ENCODE results near the gene PRSS1. TPM values are rescaled to one million over a fixed set of nuclear protein-coding genes. Genes with fewer than 3 reads are reported as not detected.
"Not testable (repeated sequence)": the region's sequence is repeated elsewhere in the genome, so short reads cannot be mapped to it uniquely, and the experiment has no call there.

The PRSS1 gene
- total and polyA plus RNA-seq, 2 donors (not counting 1 experiment from before 2014, with no cell fraction given) = not detected

DNA sequence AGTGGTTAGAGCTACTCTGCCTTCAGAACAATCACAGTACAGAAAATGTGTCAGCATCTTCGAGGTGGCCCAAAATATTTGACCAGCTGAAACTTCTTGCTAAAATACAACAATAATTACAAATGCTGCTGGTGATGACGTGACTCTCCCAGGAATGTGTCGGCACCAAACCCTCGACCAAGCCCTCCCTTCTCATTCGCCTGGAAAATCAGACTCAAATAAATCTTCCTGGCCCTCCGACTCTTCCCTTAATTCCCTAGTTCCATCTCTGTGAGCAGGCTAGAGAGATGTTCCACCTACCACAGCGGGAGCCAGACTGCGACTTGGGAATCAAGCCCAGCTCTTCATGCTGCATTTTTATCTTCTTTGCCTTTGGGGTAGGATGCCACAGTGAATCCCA is 25.6 kb downstream of the PRSS1 start:
- H2AFZ ChIP-seq (ENCODE audit: insufficient read depth, low read depth, low read length, poor library complexity, severe bottlenecking) = no peak overlapping the region
- WGBS (ENCODE audit: insufficient coverage) = 61% methylated on average over 7 of the region's 8 CpGs
- no peak overlapping the region for H3K4me3 ChIP-seq (ENCODE audit: control extremely low read depth in 1 of 5, extremely low read depth in 1 of 5, insufficient read depth in 1 of 5, low read depth in 2 of 5, low read length in 4 of 5)
- TF ChIP-seq, protein P1, sequence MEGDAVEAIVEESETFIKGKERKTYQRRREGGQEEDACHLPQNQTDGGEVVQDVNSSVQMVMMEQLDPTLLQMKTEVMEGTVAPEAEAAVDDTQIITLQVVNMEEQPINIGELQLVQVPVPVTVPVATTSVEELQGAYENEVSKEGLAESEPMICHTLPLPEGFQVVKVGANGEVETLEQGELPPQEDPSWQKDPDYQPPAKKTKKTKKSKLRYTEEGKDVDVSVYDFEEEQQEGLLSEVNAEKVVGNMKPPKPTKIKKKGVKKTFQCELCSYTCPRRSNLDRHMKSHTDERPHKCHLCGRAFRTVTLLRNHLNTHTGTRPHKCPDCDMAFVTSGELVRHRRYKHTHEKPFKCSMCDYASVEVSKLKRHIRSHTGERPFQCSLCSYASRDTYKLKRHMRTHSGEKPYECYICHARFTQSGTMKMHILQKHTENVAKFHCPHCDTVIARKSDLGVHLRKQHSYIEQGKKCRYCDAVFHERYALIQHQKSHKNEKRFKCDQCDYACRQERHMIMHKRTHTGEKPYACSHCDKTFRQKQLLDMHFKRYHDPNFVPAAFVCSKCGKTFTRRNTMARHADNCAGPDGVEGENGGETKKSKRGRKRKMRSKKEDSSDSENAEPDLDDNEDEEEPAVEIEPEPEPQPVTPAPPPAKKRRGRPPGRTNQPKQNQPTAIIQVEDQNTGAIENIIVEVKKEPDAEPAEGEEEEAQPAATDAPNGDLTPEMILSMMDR (IDR thresholded peaks at IDR 0.05) = no peak
- no peak for TF ChIP-seq EZH2 (IDR thresholded peaks at IDR 0.05; ENCODE audit: borderline replicate concordance, insufficient read depth, low read depth, low read length, poor library complexity, severe bottlenecking)
- ATAC-seq (ENCODE audit: low read depth) (no peak), DNase-seq (no peak)
- H3K27me3 ChIP-seq (replicated peaks in 1 of 4; ENCODE audit: control extremely low read depth in 1 of 4, control insufficient read depth in 3 of 4, insufficient read depth in 4 of 4, low read length in 3 of 4) = no peaks in the 10 kb centered on the region
- H3K79me2 ChIP-seq (ENCODE audit: control insufficient read depth, insufficient read depth, low read length) = no peaks in the 10 kb centered on the region
- Mint-ChIP-seq H3K9me3 (ENCODE audit: insufficient read depth) (no peaks in the 10 kb centered on the region), H3K4me3 (no peak overlapping the region), H3K27me3 (peaks cover 3% of the 10 kb centered on the region), H3K27ac (no peak overlapping the region), H3K4me1 (peaks cover 21% of the 10 kb centered on the region)
- no peak overlapping the region for H3K27ac ChIP-seq (ENCODE audit: low read length in 2 of 2)
- ChIA-PET CTCF (interaction anchor here (1.2 to 32.8 kb wide), 3 partner anchors 8 to 62 kb away, joined by 6 to 1138 read pairs (median 8); no protein-coding TSS in a partner anchor), POLR2A (no interaction called here)
- H3K9me3 ChIP-seq (ENCODE audit: control extremely low read depth in 1 of 3, control insufficient read depth in 2 of 3, insufficient read depth in 1 of 3, low read length in 2 of 3) = no peaks in the 10 kb centered on the region
- H3K4me2 ChIP-seq (replicated peaks; ENCODE audit: low read depth, low read length, poor library complexity, severe bottlenecking) = no peak overlapping the region
- peaks cover 9 to 21% of the 10 kb centered on the region in 2 donors for H3K4me1 ChIP-seq (ENCODE audit: control insufficient read depth in 2 of 2, insufficient read depth in 2 of 2, low read length in 2 of 2)
- H4K20me1 ChIP-seq (ENCODE audit: control insufficient read depth, insufficient read depth, low read length, poor library complexity, severe bottlenecking) = no peaks in the 10 kb centered on the region
- intact Hi-C loops (cut with micrococcal nuclease) = no loop called here
- no peak overlapping the region for H3K9ac ChIP-seq (ENCODE audit: low read length)
- H3K36me3 ChIP-seq (replicated peaks in 1 of 2; ENCODE audit: control extremely low read depth in 1 of 2, control insufficient read depth in 1 of 2, extremely low read depth in 1 of 2, insufficient read depth in 2 of 2, low read length in 1 of 2) = no peaks in the 10 kb centered on the region

DNA sequence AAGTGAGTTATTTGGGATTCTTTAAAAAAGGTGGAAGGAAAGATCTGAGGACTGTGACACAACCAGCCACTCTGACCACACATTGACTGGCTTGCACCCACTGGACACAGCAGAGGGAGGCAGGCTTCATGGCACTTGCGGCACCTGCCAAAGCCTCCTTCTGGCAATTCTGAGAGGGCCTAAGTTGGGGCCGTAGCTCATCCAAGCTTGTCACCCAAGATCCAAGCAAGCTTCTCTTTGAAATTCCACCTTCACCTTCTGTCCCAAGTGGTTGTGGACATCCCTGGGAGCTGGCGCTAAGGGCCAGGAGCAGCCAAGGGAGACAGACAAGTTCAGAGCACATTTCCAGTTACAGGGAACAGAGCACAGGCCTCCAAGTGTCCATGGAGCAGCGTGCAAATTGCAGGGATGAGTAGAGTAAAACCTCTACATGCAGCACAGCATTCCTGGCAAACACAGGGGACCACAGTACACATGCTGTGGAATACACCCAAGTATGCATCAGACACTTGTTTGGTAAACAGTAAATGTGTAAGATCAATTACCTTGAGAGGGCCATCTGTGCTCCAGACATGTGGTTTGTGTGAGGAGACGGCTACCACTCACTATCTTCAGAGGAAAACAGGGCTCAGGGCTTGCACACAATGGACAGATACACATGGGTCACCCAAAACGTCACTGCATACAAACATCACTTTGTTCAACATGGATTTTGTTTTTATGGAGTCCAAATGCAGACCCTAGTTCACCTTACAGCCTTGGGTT is 26.3 kb downstream of the PRSS1 start:
- H3K27ac Mint-ChIP-seq; H3K9me3 Mint-ChIP-seq (ENCODE audit: insufficient read depth); H3K4me3 ChIP-seq (ENCODE audit: control extremely low read depth in 1 of 5, extremely low read depth in 1 of 5, insufficient read depth in 1 of 5, low read depth in 2 of 5, low read length in 4 of 5); H3K27me3 Mint-ChIP-seq; H2AFZ ChIP-seq (ENCODE audit: insufficient read depth, low read depth, low read length, poor library complexity, severe bottlenecking); H3K36me3 ChIP-seq (replicated peaks in 1 of 2; ENCODE audit: control extremely low read depth in 1 of 2, control insufficient read depth in 1 of 2, extremely low read depth in 1 of 2, insufficient read depth in 2 of 2, low read length in 1 of 2); ATAC-seq (ENCODE audit: low read depth); DNase-seq; H3K27ac ChIP-seq (ENCODE audit: low read length in 2 of 2); intact Hi-C loops (cut with micrococcal nuclease); POLR2A ChIA-PET; H3K79me2 ChIP-seq (ENCODE audit: control insufficient read depth, insufficient read depth, low read length); H3K4me2 ChIP-seq (replicated peaks; ENCODE audit: low read depth, low read length, poor library complexity, severe bottlenecking); H3K27me3 ChIP-seq (replicated peaks in 1 of 4; ENCODE audit: control extremely low read depth in 1 of 4, control insufficient read depth in 3 of 4, insufficient read depth in 4 of 4, low read length in 3 of 4); H3K4me3 Mint-ChIP-seq; H3K9me3 ChIP-seq (ENCODE audit: control extremely low read depth in 1 of 3, control insufficient read depth in 2 of 3, insufficient read depth in 1 of 3, low read length in 2 of 3); H4K20me1 ChIP-seq (ENCODE audit: control insufficient read depth, insufficient read depth, low read length, poor library complexity, severe bottlenecking); H3K9ac ChIP-seq (ENCODE audit: low read length): not testable (repeated sequence)
- peaks cover 17% of the 10 kb centered on the region for H3K4me1 Mint-ChIP-seq
- 94% methylated on average over 4 of the region's 6 CpGs for WGBS (ENCODE audit: insufficient coverage)
- peaks cover 7 to 16% of the 10 kb centered on the region in 2 donors for H3K4me1 ChIP-seq (ENCODE audit: control insufficient read depth in 2 of 2, insufficient read depth in 2 of 2, low read length in 2 of 2)
- CTCF ChIA-PET = interaction anchor here (1.7 to 32.8 kb wide), 2 partner anchors 35 to 63 kb away, joined by 6 to 1138 read pairs; no protein-coding TSS in a partner anchor

Measured in B cell (primary cell).